Fibroblast of skin of right biceps (primary cell): ENCODE measurements around the gene PTPRM.
A peak's percentile ranks its signal among the peaks of the same experiment; 100 is the strongest.
"Not testable (repeated sequence)": the region's sequence is repeated elsewhere in the genome, so short reads cannot be mapped to it uniquely, and the experiment has no call there.

Experiments
- DNase-seq: peaks from one replicate; pipeline ENCODE4 v3.0.0-alpha.2; 2013

PTPRM gene

GRCh38 chr18:8030201-8030600 is 463.1 kb downstream of the PTPRM start:
- DNase-seq = no peak

- no peak for DNase-seq
Observed at GRCh38 chr18:8031496-8031895, 464.4 kb downstream of the PTPRM start.

- no peak for DNase-seq
Observed at GRCh38 chr18:8034674-8035073, 467.6 kb downstream of the PTPRM start.

GRCh38 chr18:8036551-8036950 is 469.4 kb downstream of the PTPRM start:
- no peak for DNase-seq

GRCh38 chr18:8037296-8037695 is 470.2 kb downstream of the PTPRM start:
- no peak for DNase-seq

- DNase-seq = no peak
Observed at GRCh38 chr18:8040021-8040420, 472.9 kb downstream of the PTPRM start.

- DNase-seq = no peak
Observed at GRCh38 chr18:8041526-8042111, 474.5 kb downstream of the PTPRM start.

- no peak for DNase-seq
Observed at GRCh38 chr18:8044004-8044403, 476.9 kb downstream of the PTPRM start.

GRCh38 chr18:8045160-8045883 is 478.2 kb downstream of the PTPRM start:
- DNase-seq = peak; percentile 60

- peak; percentile 48 for DNase-seq
Observed at GRCh38 chr18:8045884-8046281, 478.8 kb downstream of the PTPRM start.

- DNase-seq = peak; percentile 66
Observed at GRCh38 chr18:8046441-8046840, 479.3 kb downstream of the PTPRM start.

GRCh38 chr18:8049147-8049546 is 482.0 kb downstream of the PTPRM start:
- no peak for DNase-seq

GRCh38 chr18:8050616-8051329 is 483.7 kb downstream of the PTPRM start:
- no peak for DNase-seq

GRCh38 chr18:8051453-8051852 is 484.3 kb downstream of the PTPRM start:
- peak; percentile 51 for DNase-seq

- DNase-seq = peak; percentile 43
Observed at GRCh38 chr18:8052237-8052701, 485.2 kb downstream of the PTPRM start.

- no peak for DNase-seq
Observed at GRCh38 chr18:8056723-8057122, 489.6 kb downstream of the PTPRM start.

GRCh38 chr18:8063152-8063551 is 496.0 kb downstream of the PTPRM start:
- DNase-seq = not testable (repeated sequence)

GRCh38 chr18:8063733-8064132 is 496.6 kb downstream of the PTPRM start:
- DNase-seq = no peak

- no peak for DNase-seq
Observed at GRCh38 chr18:8065284-8065683, 498.2 kb downstream of the PTPRM start.

- DNase-seq = no peak
Observed at GRCh38 chr18:8065773-8066172, 498.7 kb downstream of the PTPRM start.

GRCh38 chr18:8069708-8070107 is 502.6 kb downstream of the PTPRM start:
- DNase-seq = no peak

GRCh38 chr18:8073167-8073566 is 506.1 kb downstream of the PTPRM start:
- DNase-seq = no peak

- no peak for DNase-seq
Observed at GRCh38 chr18:8080092-8080491, 513.0 kb downstream of the PTPRM start.

- no peak for DNase-seq
Observed at GRCh38 chr18:8081267-8081666, 514.2 kb downstream of the PTPRM start.
